ENCODE data around the gene FLT1.

FLT1 gene

GRCh38 chr13:28434926-28435325 is 60.0 kb downstream of the FLT1 start:
- no peaks in the 10 kb centered on the region for H3K9me3 ChIP-seq (ENCODE audit: control insufficient read depth, insufficient read depth, low read depth, low read length)
- no peak overlapping the region for H3K4me3 ChIP-seq (ENCODE audit: low read depth, low read length)
- H3K4me1 ChIP-seq (ENCODE audit: control insufficient read depth, insufficient read depth, low read length): no peaks in the 10 kb centered on the region
- peaks cover 0 to 54% of the 10 kb centered on the region in 2 experiments; a peak in 1 of 3 replicates for H3K36me3 ChIP-seq (ENCODE audit: control insufficient read depth in 2 of 2, insufficient read depth in 1 of 2, low read length in 2 of 2)
- ChIA-PET POLR2A (no interaction called here), CTCF (no interaction called here)
- no peak overlapping the region for H3K27ac ChIP-seq (ENCODE audit: extremely low read depth, low read depth, low read length)
- TF ChIP-seq ZXDB (tag by site-specific recombination; IDR thresholded peaks at IDR 0.05): no peak
- no peak for TF ChIP-seq ZNF23 (tag by site-specific recombination; IDR thresholded peaks at IDR 0.05; ENCODE audit: borderline replicate concordance)
- TF ChIP-seq ZNF561 (tag by site-specific recombination; IDR thresholded peaks at IDR 0.05; ENCODE audit: borderline replicate concordance): no peak
- no peak for TF ChIP-seq ZNF610 (tag by site-specific recombination; IDR thresholded peaks at IDR 0.05; ENCODE audit: borderline replicate concordance)
- no peak for TF ChIP-seq ZNF830 (tag by site-specific recombination; IDR thresholded peaks at IDR 0.05; ENCODE audit: low read depth)
- TF ChIP-seq, protein P1, sequence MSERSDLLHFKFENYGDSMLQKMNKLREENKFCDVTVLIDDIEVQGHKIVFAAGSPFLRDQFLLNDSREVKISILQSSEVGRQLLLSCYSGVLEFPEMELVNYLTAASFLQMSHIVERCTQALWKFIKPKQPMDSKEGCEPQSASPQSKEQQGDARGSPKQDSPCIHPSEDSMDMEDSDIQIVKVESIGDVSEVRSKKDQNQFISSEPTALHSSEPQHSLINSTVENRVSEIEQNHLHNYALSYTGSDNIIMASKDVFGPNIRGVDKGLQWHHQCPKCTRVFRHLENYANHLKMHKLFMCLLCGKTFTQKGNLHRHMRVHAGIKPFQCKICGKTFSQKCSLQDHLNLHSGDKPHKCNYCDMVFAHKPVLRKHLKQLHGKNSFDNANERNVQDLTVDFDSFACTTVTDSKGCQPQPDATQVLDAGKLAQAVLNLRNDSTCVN (tag by site-specific recombination; optimal IDR thresholded peaks at IDR 0.05): no peak
- TF ChIP-seq ZNF670 (tag by site-specific recombination; IDR thresholded peaks at IDR 0.05; ENCODE audit: low read depth): no peak
- no peak for TF ChIP-seq ZNF335 (tag by site-specific recombination; conservative IDR thresholded peaks at IDR 0.05)
- TF ChIP-seq YY2 (tag by site-specific recombination; IDR thresholded peaks at IDR 0.05): no peak

DNA sequence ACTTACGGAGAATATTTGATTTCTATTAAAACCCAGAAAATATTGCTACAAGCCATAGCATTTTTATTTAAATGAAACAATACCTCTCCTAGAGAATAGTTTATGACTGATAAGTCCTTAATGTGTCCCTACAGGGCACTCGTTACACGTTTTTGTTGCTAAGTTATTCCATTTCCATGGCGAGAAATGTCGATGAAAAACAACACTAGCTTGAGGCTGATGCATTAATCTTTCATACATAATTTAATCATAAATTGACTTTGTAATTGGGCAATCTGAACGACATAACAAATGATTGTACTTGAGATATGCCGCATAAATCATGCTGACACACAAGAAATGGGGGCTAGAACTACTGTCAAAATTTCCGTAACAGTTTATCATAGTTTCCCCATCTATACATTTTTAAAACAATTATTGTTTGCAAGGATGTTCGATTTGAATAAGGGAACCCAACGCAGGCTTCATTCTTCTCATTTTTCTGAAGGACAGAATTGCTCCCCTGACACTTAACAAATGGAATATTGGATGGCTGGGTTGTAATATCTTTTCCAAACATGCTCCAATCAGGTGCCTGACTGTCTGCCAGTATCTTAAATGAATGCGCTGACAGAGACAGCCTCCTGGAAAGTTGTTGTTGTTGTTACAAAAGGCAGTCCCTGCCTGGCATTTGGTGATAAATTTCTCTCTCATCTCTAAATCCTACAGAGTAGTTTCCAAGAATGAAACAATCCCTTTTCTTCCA is 61.9 kb downstream of the FLT1 start:
- H3K27ac ChIP-seq (ENCODE audit: extremely low read depth, low read depth, low read length): no peak overlapping the region
- no peaks in the 10 kb centered on the region for H3K4me1 ChIP-seq (ENCODE audit: control insufficient read depth, insufficient read depth, low read length)
- no peak overlapping the region for H3K4me3 ChIP-seq (ENCODE audit: low read depth, low read length)
- H3K36me3 ChIP-seq (ENCODE audit: control insufficient read depth in 2 of 2, insufficient read depth in 1 of 2, low read length in 2 of 2): peaks cover 0 to 58% of the 10 kb centered on the region in 2 experiments; a peak in 1 of 3 replicates
- TF ChIP-seq ZNF580 (tag by site-specific recombination; IDR thresholded peaks at IDR 0.05) (no peak), ZNF311 (tag by site-specific recombination; IDR thresholded peaks at IDR 0.05; ENCODE audit: borderline replicate concordance) (no peak), ZNF214 (tag by site-specific recombination; IDR thresholded peaks at IDR 0.05; ENCODE audit: borderline replicate concordance) (no peak), ZNF654 (tag by site-specific recombination; IDR thresholded peaks at IDR 0.05; ENCODE audit: low read depth) (no peak), ZNF658 (tag by site-specific recombination; IDR thresholded peaks at IDR 0.05) (no peak), ZSCAN16 (tag by site-specific recombination; IDR thresholded peaks at IDR 0.05) (no peak), ZNF221 (tag by site-specific recombination; IDR thresholded peaks at IDR 0.05; ENCODE audit: borderline replicate concordance) (no peak), ZNF600 (tag by site-specific recombination; IDR thresholded peaks at IDR 0.05) (no peak), ZNF121 (tag by site-specific recombination; IDR thresholded peaks at IDR 0.05) (no peak), ZFP41 (tag by site-specific recombination; IDR thresholded peaks at IDR 0.05; ENCODE audit: borderline replicate concordance) (no peak), ZNF76 (tag by site-specific recombination; IDR thresholded peaks at IDR 0.05; ENCODE audit: borderline replicate concordance, low read depth) (no peak), KLF10 (tag by site-specific recombination; IDR thresholded peaks at IDR 0.05) (no peak)
- TF ChIP-seq, protein P2, sequence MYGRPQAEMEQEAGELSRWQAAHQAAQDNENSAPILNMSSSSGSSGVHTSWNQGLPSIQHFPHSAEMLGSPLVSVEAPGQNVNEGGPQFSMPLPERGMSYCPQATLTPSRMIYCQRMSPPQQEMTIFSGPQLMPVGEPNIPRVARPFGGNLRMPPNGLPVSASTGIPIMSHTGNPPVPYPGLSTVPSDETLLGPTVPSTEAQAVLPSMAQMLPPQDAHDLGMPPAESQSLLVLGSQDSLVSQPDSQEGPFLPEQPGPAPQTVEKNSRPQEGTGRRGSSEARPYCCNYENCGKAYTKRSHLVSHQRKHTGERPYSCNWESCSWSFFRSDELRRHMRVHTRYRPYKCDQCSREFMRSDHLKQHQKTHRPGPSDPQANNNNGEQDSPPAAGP (tag by site-specific recombination; IDR thresholded peaks at IDR 0.05): no peak
- ChIA-PET CTCF (no interaction called here), POLR2A (no interaction called here)
- H3K9me3 ChIP-seq (ENCODE audit: control insufficient read depth, insufficient read depth, low read depth, low read length): no peaks in the 10 kb centered on the region
